IPS-20b (cell line): ENCODE results near the gene MEDAG.

Experiments
- H3K27ac ChIP-seq: one replicate; pipeline ENCODE4 v1.5.1; 2013; ENCODE audit warnings: low read length
- H3K27me3 ChIP-seq: 2 replicates; pipeline ENCODE4 v1.6.1; 2013; ENCODE audit warnings: mild to moderate bottlenecking, low read length, inconsistent platforms; ENCODE audit not compliant: insufficient read depth
- H3K36me3 ChIP-seq: 2 replicates; pipeline ENCODE4 v1.6.1; 2013; ENCODE audit warnings: low read depth, mild to moderate bottlenecking, inconsistent platforms, low read length, moderate library complexity; ENCODE audit not compliant: insufficient read depth
- H3K4me1 ChIP-seq: 2 replicates; pipeline ENCODE4 v1.6.1; 2013; ENCODE audit warnings: mild to moderate bottlenecking, control low read depth, inconsistent platforms, low read length, moderate library complexity; ENCODE audit not compliant: insufficient read depth
- H3K4me3 ChIP-seq: 2 replicates; pipeline ENCODE4 v1.5.1; 2013; ENCODE audit warnings: mild to moderate bottlenecking, low read length, inconsistent platforms
- H3K9ac ChIP-seq: 2 replicates; pipeline ENCODE4 v1.6.1; 2013; ENCODE audit warnings: low read depth, mild to moderate bottlenecking, inconsistent platforms, low read length, moderate library complexity
- H3K9me3 ChIP-seq: 2 replicates; pipeline ENCODE4 v1.6.1; 2013; ENCODE audit warnings: mild to moderate bottlenecking, low read depth, low read length, inconsistent platforms; ENCODE audit not compliant: insufficient read depth

MEDAG gene

DNA sequence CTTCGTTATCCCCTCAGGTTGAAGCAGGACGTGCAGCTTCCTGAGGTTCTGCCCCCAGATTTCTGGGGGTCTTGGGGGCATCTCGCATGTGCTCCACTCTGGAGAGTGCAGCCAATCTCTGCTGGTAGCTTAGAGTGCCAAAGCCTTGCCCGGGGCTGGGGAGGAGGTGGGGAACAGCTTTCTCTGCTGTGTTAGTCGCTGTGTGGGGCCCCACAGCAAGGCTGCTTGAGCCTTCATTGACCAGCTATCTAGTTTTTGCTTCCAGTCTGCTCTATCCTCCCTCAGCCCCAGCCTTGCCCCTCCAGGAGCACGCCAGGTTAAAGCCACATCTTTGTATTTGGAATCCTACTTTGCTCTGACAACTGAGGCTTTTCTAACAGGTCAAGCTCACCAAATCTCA is 32.0 kb upstream of the MEDAG start:
- Histone ChIP-seq H3K9me3 (no peaks in the 10 kb centered on the region), H3K4me1 (peaks cover 30% of the 10 kb centered on the region), H3K27ac (peak overlapping the region; percentile 16), H3K4me3 (no peak overlapping the region), H3K9ac (peak overlapping the region; percentile 2; the same call in 1 of the 2 replicates), H3K27me3 (no peaks in the 10 kb centered on the region), H3K36me3 (no peaks in the 10 kb centered on the region)

DNA sequence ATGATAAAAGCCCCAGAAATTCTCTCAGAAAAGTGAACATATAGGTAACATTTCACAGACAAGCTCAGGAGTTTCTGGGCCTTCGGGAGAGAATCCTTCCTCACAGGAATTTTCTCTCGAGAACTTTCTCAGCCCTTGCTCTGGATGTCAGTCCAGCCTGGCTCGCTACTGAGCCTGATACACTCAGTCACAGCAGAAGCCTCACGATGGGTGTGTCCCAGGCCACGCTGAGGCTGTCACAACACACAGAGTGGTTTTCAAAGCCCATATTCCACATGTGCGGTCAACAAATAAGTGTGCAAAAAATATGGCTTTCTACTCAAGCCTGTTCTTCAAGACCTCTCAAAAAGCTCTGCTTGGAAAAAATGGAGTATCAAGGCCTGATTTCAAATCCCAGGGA is 31.5 kb upstream of the MEDAG start:
- Histone ChIP-seq H3K36me3 (no peaks in the 10 kb centered on the region), H3K4me1 (peaks cover 30% of the 10 kb centered on the region), H3K27ac (no peak overlapping the region), H3K27me3 (no peaks in the 10 kb centered on the region), H3K9ac (no peak overlapping the region), H3K9me3 (no peaks in the 10 kb centered on the region), H3K4me3 (no peak overlapping the region)

DNA sequence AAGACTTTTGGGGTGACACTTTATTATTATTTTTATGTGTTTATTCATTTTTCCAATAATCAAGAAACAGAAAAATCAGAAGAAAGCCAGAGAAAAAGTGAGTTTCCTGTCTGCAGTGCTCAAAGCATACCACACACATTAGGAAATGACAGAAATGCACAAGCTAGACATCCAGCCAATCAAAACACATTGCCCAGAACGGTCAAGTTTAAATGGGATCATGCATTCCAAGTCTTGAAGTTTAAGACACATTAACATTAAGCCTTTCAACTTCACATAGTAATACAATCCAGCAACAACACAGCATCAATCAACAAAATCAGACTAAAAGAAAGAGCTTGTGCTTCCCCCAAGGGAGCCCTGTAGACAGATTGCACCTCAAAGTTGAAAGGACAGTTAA is 28.7 kb upstream of the MEDAG start:
- H3K9ac ChIP-seq, result no peak overlapping the region
- no peaks in the 10 kb centered on the region for H3K27me3 ChIP-seq
- H3K4me1 ChIP-seq, result peaks cover 18% of the 10 kb centered on the region
- H3K27ac ChIP-seq, result no peak overlapping the region
- no peak overlapping the region for H3K4me3 ChIP-seq
- no peaks in the 10 kb centered on the region for H3K36me3 ChIP-seq
- no peaks in the 10 kb centered on the region for H3K9me3 ChIP-seq

DNA sequence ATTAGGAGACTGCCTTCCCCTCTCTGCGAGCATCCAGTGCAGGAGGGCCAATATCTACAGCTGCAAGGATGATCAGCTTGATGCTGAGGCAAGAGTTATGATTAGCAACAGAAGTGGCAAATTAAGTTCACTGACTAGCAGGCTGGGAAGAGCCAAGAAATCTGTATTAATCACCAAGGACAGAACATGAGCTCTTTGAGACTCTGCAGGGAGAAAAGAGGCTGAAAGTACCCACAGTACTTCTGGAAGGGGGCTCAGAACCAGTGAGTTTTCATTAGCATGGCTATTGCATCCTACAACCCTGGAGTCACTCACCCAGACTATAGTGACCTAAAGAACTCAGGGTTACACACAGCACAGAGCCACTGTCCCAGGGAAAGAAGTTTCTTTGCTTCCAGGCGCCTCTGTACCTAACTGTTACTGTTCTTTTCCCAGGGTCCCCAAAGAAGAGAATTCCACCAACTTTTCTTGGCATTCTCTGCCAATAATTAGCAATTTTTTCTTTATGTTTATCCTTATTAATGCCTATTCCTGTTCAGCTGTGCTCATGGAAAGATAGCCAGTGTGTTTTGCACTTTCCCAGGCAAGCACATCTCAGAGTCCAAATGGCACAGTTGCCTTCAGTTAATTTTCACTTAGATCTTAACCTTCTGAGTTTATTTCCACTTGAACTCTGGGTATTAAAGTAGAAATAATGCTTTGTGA is 25.8 kb upstream of the MEDAG start:
- H3K4me1 ChIP-seq, result peaks cover 6% of the 10 kb centered on the region; the same call in 1 of the 2 replicates
- no peak overlapping the region for H3K4me3 ChIP-seq
- no peaks in the 10 kb centered on the region for H3K9me3 ChIP-seq
- H3K36me3 ChIP-seq, result peaks cover 3% of the 10 kb centered on the region; the same call in 1 of the 2 replicates
- no peak overlapping the region for H3K9ac ChIP-seq
- H3K27me3 ChIP-seq, result no peaks in the 10 kb centered on the region
- no peak overlapping the region for H3K27ac ChIP-seq

DNA sequence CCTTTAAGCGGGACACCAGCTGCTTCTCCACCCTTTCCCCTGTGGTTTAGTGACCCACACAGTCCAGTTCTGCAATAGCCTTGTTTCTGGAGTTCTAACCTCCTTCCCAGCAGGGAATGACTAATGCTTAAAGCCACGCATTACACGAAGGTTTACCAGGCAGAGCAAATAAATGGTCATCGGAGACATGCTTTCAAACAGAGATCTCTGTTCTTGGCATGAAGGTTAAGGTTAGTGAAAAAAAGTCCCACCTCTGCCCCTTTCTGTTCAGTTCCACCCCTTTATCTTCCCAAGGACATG is 25.3 kb upstream of the MEDAG start:
- H3K9ac ChIP-seq, result no peak overlapping the region
- H3K4me3 ChIP-seq, result no peak overlapping the region
- peaks cover 6% of the 10 kb centered on the region; the same call in 1 of the 2 replicates for H3K4me1 ChIP-seq

DNA sequence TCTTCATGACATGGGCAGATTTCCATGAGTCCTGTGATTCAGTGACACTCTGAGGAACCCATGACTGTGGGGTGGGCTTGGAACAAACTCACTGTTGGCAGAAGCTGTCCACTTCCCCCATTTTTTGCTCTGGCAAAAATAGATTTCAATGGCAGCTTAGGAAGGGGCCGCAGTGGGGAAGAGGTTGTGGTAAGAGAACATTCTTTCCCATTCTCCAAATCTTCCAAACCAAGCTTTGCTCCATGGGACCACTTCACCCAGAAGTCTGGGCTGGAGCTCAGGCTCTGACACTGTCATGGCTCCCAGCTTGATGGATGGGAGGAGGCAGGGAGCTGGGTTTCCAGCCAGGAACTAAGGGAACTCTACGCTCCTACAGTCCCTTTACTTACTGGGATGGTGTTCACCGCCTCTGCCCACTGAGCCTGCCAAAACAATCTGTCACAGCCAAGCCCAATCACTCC is 24.9 kb upstream of the MEDAG start:
- Histone ChIP-seq H3K27me3 (no peaks in the 10 kb centered on the region), H3K9ac (no peak overlapping the region), H3K36me3 (peaks cover 3% of the 10 kb centered on the region; the same call in 1 of the 2 replicates), H3K27ac (no peak overlapping the region), H3K4me3 (no peak overlapping the region), H3K9me3 (no peaks in the 10 kb centered on the region), H3K4me1 (peaks cover 6% of the 10 kb centered on the region; the same call in 1 of the 2 replicates)

More for the DNA sequence above, 25.3 kb upstream of the MEDAG start:
- peaks cover 3% of the 10 kb centered on the region; the same call in 1 of the 2 replicates for H3K36me3 ChIP-seq
- H3K9me3 ChIP-seq, result no peaks in the 10 kb centered on the region
- H3K27ac ChIP-seq, result no peak overlapping the region
- no peaks in the 10 kb centered on the region for H3K27me3 ChIP-seq

DNA sequence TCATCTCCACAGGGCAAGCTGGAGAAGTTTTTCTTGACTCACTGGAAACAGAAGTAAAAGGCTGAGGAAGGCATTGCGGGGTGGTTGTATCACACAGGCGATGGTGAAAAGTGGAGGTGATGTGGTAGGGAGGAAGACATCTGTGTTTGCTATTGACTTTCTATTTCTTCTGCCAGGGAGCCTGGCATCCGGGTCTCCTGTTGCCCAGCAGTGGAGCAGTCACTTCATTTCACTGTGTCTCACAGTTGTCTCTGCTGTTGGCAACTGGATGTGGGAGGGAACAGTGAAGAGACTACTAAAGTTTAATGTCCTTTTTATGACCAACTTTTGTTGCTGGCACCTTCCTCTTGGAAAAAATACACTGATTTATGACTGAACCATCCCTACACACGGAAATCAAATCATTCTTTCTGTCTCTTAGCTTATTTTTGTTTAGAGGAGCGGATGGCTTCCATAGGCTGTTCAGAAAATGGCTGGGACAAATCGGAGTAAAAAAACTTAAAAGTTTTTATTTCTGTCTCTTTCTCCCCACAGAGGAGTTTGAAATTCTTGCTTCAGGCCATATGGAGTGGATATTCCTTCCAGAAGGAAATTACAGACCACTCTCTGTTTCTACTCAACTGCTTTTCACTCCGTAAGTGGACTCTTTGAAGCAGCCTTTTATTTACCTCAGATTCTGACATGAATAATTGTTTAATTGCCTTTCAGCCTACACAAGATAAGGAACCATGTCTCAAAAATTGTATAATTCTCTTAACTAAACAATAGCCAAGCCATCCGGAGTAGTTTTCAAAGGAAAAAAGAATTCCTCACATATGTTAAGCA is 23.8 kb upstream of the MEDAG start:
- Histone ChIP-seq H3K4me1 (peaks cover 6% of the 10 kb centered on the region; the same call in 1 of the 2 replicates), H3K36me3 (peaks cover 3% of the 10 kb centered on the region; the same call in 1 of the 2 replicates), H3K4me3 (no peak overlapping the region), H3K9ac (no peak overlapping the region), H3K27me3 (no peaks in the 10 kb centered on the region), H3K9me3 (no peaks in the 10 kb centered on the region), H3K27ac (no peak overlapping the region)

DNA sequence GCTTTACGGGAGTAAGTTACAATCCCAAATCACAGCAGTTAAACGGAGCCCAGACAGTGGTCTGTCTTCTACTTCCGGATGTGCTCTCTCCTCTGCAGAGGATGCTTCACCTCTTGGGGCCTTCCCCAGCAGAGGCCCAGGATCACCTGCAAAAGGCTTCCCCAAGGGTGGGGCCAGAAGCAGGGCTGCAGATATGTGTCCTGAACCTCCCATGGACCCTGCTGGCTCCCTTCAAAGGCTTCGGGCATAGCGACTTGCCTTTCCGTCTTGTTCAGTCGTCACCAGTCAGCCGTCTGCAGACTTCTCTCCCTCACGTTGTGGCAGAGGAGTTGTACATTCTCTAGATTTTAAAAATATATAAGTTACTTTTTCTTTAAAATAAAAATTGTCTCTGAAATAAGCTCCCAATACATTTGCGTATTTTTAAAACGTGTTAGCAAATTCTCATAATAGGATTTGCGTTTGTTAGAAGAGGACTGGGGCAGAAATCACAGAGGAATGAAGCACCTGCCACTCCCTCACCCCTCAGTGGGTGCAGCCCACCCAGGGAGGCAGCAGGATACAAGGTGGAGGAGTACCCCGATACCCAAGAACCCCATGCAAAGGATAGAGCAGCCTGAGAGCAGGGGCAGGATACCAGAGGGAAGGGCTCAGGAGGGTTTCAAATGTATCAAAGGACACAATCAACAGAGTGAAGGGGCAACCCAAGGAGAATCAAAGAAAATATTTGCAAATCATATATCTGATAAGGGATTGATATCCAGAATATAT is 22.9 kb upstream of the MEDAG start:
- H3K36me3 ChIP-seq, result peaks cover 3% of the 10 kb centered on the region; the same call in 1 of the 2 replicates
- H3K27ac ChIP-seq, result no peak overlapping the region
- H3K9ac ChIP-seq, result no peak overlapping the region
- H3K4me1 ChIP-seq, result peaks cover 6% of the 10 kb centered on the region; the same call in 1 of the 2 replicates
- no peaks in the 10 kb centered on the region for H3K27me3 ChIP-seq
- H3K9me3 ChIP-seq, result no peaks in the 10 kb centered on the region
- H3K4me3 ChIP-seq, result no peak overlapping the region

DNA sequence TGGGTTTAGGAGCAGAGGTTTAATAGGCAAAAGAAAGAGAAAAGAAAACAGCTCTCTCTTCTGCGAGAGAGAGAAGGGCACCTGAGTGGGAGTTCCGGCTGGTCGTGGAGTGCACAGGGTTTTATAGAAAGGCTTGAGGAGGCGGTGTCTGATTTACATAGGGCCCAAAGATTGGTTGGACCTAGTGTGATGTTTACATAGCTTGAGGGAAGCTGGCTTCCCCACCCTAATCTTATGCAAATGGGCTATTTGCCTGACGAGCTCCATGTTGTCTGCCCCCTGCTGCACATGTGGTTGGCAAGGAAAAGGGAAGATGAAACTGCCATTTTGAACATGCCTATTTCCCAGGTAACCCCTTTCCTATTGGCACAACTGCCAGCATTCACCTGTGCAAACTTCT is 21.5 kb upstream of the MEDAG start:
- H3K27me3 ChIP-seq, result no peaks in the 10 kb centered on the region
- H3K27ac ChIP-seq, result no peak overlapping the region
- H3K9ac ChIP-seq, result no peak overlapping the region
- H3K9me3 ChIP-seq, result peaks cover under 1% of the 10 kb centered on the region; the same call in 1 of the 2 replicates
- H3K36me3 ChIP-seq, result peaks cover 3% of the 10 kb centered on the region; the same call in 1 of the 2 replicates
- H3K4me1 ChIP-seq, result peaks cover 6% of the 10 kb centered on the region; the same call in 1 of the 2 replicates
- H3K4me3 ChIP-seq, result no peak overlapping the region

DNA sequence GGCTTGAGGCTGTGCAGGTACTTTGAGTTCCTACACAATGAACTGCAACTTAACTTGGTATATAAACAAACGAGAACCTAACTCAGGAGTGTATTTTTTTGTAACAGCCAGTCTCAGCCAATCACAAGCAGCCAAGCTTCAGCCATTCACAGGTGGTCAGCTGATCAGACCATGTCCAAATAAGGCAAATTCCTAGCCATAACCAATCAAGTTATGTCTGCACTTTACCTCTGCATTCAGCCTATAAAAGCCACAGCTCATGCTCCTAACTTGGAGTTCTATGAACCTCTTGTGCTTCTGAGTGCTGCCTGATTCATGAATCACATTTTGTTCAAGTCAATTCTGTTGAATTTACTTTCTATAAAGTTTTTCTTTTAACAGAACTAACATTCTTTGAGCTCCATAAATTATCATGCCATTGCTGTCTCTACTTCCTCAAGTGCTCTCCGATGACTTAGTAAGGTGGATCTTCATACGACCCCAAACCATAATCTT is 16.8 kb upstream of the MEDAG start:
- H3K4me3 ChIP-seq, result no peak overlapping the region; the same call in 1 of the 2 replicates
- H3K27me3 ChIP-seq, result no peaks in the 10 kb centered on the region
- H3K36me3 ChIP-seq, result no peaks in the 10 kb centered on the region
- no peak overlapping the region for H3K27ac ChIP-seq
- peaks cover 3% of the 10 kb centered on the region for H3K9me3 ChIP-seq
- H3K9ac ChIP-seq, result no peak overlapping the region
- H3K4me1 ChIP-seq, result peaks cover 6% of the 10 kb centered on the region; the same call in 1 of the 2 replicates

DNA sequence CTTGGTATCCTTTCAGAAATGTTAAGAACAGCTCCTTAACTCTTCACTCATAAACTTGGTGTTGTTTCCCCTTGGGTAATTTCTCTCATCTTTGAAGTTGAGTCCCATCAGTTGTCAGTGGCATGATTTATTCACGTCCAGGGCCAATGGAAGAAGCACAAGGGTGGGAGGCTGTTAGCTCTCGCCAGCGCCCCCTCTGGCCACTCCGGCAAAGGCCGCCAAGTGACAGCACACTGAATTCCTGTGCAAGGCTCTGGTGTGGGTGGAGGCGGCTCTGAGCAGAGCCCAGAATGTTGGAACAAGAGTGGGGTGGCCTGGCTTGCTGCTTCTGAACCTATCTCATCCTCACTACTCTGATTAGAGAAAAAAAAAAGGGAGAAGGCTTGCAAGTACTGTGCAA is 13.1 kb upstream of the MEDAG start:
- Histone ChIP-seq H3K27me3 (no peaks in the 10 kb centered on the region), H3K4me1 (no peaks in the 10 kb centered on the region; the same call in 1 of the 2 replicates), H3K4me3 (no peak overlapping the region), H3K9ac (no peak overlapping the region), H3K9me3 (peaks cover 3% of the 10 kb centered on the region), H3K36me3 (no peaks in the 10 kb centered on the region), H3K27ac (no peak overlapping the region)
